HCT116 (cell line): ENCODE measurements around the gene TUBA1C. TPM values are rescaled to one million over a fixed set of nuclear protein-coding genes. Genes with fewer than 3 reads are reported as not detected.

Experiments
- ATAC-seq: fragments of 200-7000 bp; cut with Tn5 transposase; 2 replicates; pipeline ENCODE4 v1.9.1; 2020; ENCODE audit warnings: mild to moderate bottlenecking, moderate library complexity
- BruUV-seq: library from RNA; stranded (reverse); fragments of 400-500 nt; replicated peaks from 2 replicates; lab custom pipeline; 2021; lab: Mats Ljungman, UMichigan
- CTCF ChIA-PET: fragments of 300-600 bp; sonication (Branson Sonifier 250); formaldehyde crosslinking; loops from one replicate; lab custom pipeline; 2021; ENCODE audit warnings: antibody characterized with exemption; lab: Charles Lee
- POLR2A ChIA-PET: fragments of 300-600, 350-600 bp; sonication (Branson Sonifier 250); formaldehyde crosslinking; loops from one replicate; lab custom pipeline; 2021; ENCODE audit warnings: antibody characterized with exemption; lab: Charles Lee
- RAD21 ChIA-PET, 2 experiments: fragments of 300-600 bp; sonication (Branson Sonifier 250); formaldehyde crosslinking; loops; one replicate each; lab custom pipeline; 2023; ENCODE audit warnings: low total read pairs in 2 of 2; ENCODE audit not compliant: uncharacterized antibody in 2 of 2, unreplicated experiment in 2 of 2, low non-redundant PET in 1 of 2; lab: Charles Lee
- DNase-seq: peaks from one replicate; pipeline ENCODE4 v3.0.0-alpha.2; 2010; ENCODE audit warnings: low read depth, low spot score
- H2AFZ ChIP-seq: fragments of 200-600 bp; shearing (Covaris generic), sonication (generic); 2 replicates; pipeline ENCODE4 v1.6.1; 2017; ENCODE audit warnings: low read depth, mixed run types, mixed read lengths, antibody characterized with exemption, low read length; ENCODE audit not compliant: poor library complexity, severe bottlenecking
- H3K27ac ChIP-seq: 2 replicates; pipeline ENCODE4 v1.5.1; 2012; ENCODE audit warnings: low read depth, low read length
- H3K27me3 ChIP-seq: fragments of 200-600 bp; sonication (generic); 2 replicates; pipeline ENCODE4 v1.6.1; 2016; ENCODE audit warnings: mixed run types, low read length, mixed read lengths; ENCODE audit not compliant: insufficient read depth
- H3K36me3 ChIP-seq, 2 experiments: fragments of 200-500 bp in 1 of 2; fragments of 200-600 bp in 1 of 2; sonication (Bioruptor generic) in 1 of 2; sonication (generic) in 1 of 2; 2 replicates each; pipeline versions ENCODE4 v1.5.1 to v1.6.1; 2014 to 2016; ENCODE audit warnings: low read length in 2 of 2, inconsistent platforms in 1 of 2, mixed read lengths in 1 of 2, mixed run types in 1 of 2; ENCODE audit not compliant: insufficient read depth in 2 of 2, control insufficient read depth in 1 of 2
- H3K4me1 ChIP-seq, 2 experiments: fragments of 200-600 bp in 1 of 2; sonication (generic) in 1 of 2; 2 replicates each; pipeline versions ENCODE4 v1.5.1 to v1.6.1; 2012 to 2017; ENCODE audit warnings: low read length in 2 of 2, inconsistent platforms in 1 of 2, mild to moderate bottlenecking in 1 of 2, mixed read lengths in 1 of 2, mixed run types in 1 of 2, moderate library complexity in 1 of 2; ENCODE audit not compliant: insufficient read depth in 2 of 2, control insufficient read depth in 1 of 2
- H3K4me2 ChIP-seq: fragments of 200-600 bp; sonication (generic); 2 replicates; pipeline ENCODE4 v1.6.1; 2017; ENCODE audit warnings: mixed run types, low read length, mixed read lengths
- H3K4me3 ChIP-seq, 2 experiments: fragments of 200-600 bp in 1 of 2; sonication (generic) in 1 of 2; replicated peaks in 1 of 2; 2 replicates each; pipeline ENCODE4 v1.5.1; 2011 to 2016; ENCODE audit warnings: low read length in 2 of 2, control low read depth in 1 of 2, low read depth in 1 of 2, mild to moderate bottlenecking in 1 of 2, mixed read lengths in 1 of 2, mixed run types in 1 of 2
- H3K79me2 ChIP-seq: fragments of 200-600 bp; sonication (generic); 2 replicates; pipeline ENCODE4 v1.6.1; 2017; ENCODE audit warnings: mild to moderate bottlenecking, mixed run types, low read length, moderate library complexity, mixed read lengths; ENCODE audit not compliant: insufficient read depth
- H3K9ac ChIP-seq: fragments of 200-600 bp; sonication (generic); 2 replicates; pipeline ENCODE4 v1.6.1; 2016; ENCODE audit warnings: low read length, mixed read lengths
- H3K9me2 ChIP-seq: fragments of 200-600 bp; sonication (generic), shearing (Covaris generic); 2 replicates; pipeline ENCODE4 v1.6.1; 2017; ENCODE audit warnings: mixed run types, mild to moderate bottlenecking, moderate library complexity; ENCODE audit not compliant: insufficient read depth
- H3K9me3 ChIP-seq, 2 experiments: fragments of 200-500 bp in 1 of 2; fragments of 200-600 bp in 1 of 2; sonication (Bioruptor generic) in 1 of 2; sonication (generic) in 1 of 2; 2 replicates each; pipeline ENCODE4 v1.6.1; 2014 to 2017; ENCODE audit warnings: low read length in 2 of 2, mixed read lengths in 2 of 2, inconsistent platforms in 1 of 2, low read depth in 1 of 2, mild to moderate bottlenecking in 1 of 2, mixed run types in 1 of 2, moderate library complexity in 1 of 2; ENCODE audit not compliant: control insufficient read depth in 1 of 2, insufficient read depth in 1 of 2
- H4K20me1 ChIP-seq: fragments of 200-600 bp; sonication (generic), shearing (Covaris generic); 2 replicates; pipeline ENCODE4 v1.6.1; 2017; ENCODE audit warnings: mixed run types, mild to moderate bottlenecking, moderate library complexity; ENCODE audit not compliant: insufficient read depth
- CEBPB ChIP-seq: IDR thresholded peaks from 2 replicates; pipeline ENCODE4 v1.6.1; 2012; ENCODE audit warnings: low read depth
- CTCF ChIP-seq, 3 experiments: fragments of 200-600 bp in 1 of 3; sonication (generic) in 1 of 3; IDR thresholded peaks in 2 of 3; conservative IDR thresholded peaks in 1 of 3; 2 replicates each; pipeline ENCODE4 v1.5.1; 2012 to 2017; ENCODE audit warnings: low read depth in 2 of 3, low read length in 2 of 3, antibody characterized with exemption in 1 of 3, borderline replicate concordance in 1 of 3, control low read depth in 1 of 3, mild to moderate bottlenecking in 1 of 3, mixed read lengths in 1 of 3, mixed run types in 1 of 3, moderate library complexity in 1 of 3; ENCODE audit not compliant: insufficient read depth in 1 of 3
- JUND ChIP-seq: IDR thresholded peaks from 2 replicates; pipeline ENCODE4 v1.6.1; 2012
- POLR2AphosphoS5 ChIP-seq: IDR thresholded peaks from 2 replicates; pipeline ENCODE4 v1.6.1; 2011; ENCODE audit warnings: mild to moderate bottlenecking, low read depth, low read length, moderate library complexity
- SIN3A ChIP-seq: IDR thresholded peaks from 2 replicates; pipeline ENCODE4 v1.6.1; 2012; ENCODE audit warnings: low read depth
- SRF ChIP-seq: IDR thresholded peaks from 2 replicates; pipeline ENCODE4 v1.6.1; 2012; ENCODE audit warnings: low read depth
- ZNF274 ChIP-seq: fragments of 200-500 bp; sonication (Bioruptor generic); IDR thresholded peaks from 2 replicates; pipeline ENCODE4 v1.6.1; 2014; ENCODE audit warnings: mild to moderate bottlenecking, low read depth, low read length, inconsistent platforms
- intact Hi-C: fragments of 100-400 bp; cut with micrococcal nuclease; formaldehyde crosslinking; loops from 2 replicates; pipeline ENCODE4 v1.10.0; 2022
- total RNA-seq: library from RNA; stranded (reverse); gene quantifications from one replicate; pipeline ENCODE4 v1.2.1, GENCODE V29; 2021; ENCODE audit not compliant: unreplicated experiment
- TF ChIP-seq, protein P1 (sequence below): IDR thresholded peaks from 2 replicates; pipeline ENCODE4 v1.6.1; 2011; ENCODE audit warnings: mild to moderate bottlenecking, low read length, moderate library complexity; ENCODE audit not compliant: insufficient replicate concordance; ENCODE audit errors: extremely low read depth

The TUBA1C gene
- total RNA-seq, 1 experiment from 2014 or later: 571 TPM

DNA sequence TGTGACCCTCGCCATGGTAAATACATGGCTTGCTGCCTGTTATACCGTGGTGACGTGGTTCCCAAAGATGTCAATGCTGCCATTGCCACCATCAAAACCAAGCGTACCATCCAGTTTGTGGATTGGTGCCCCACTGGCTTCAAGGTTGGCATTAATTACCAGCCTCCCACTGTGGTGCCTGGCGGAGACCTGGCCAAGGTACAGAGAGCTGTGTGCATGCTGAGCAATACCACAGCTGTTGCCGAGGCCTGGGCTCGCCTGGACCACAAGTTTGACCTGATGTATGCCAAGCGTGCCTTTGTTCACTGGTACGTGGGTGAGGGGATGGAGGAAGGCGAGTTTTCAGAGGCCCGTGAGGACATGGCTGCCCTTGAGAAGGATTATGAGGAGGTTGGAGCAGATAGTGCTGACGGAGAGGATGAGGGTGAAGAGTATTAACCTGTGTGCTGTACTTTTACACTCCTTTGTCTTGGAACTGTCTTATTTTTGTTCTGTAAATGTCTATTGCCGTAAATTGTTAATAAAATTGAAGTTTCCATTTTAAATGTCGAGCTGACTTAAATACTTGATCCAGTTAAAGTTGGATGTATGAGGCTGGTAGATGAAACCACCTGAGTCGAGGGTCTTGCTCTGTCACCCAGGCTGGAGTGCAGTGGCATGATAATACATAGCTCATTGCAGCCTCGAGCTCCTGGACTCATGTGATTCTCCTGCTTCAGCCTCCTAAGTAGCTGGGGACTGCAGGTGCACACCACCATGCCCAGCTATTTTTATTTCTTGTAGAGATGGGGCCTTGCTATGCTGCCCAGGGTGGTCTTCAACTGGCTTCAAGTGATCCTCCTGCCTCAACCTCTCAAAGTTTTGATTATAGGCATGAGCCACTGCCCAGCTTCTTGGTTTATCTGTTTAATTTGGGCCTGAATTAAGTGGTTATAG is 8.2 kb downstream of the TUBA1C start:
- ATAC-seq: peak; percentile 20; the same call in 1 of the 2 replicates
- peaks cover 0 to 9% of the 10 kb centered on the region in 2 experiments; a peak in 2 of 4 replicates for H3K4me1 ChIP-seq
- no peaks in the 10 kb centered on the region for H3K9me2 ChIP-seq
- no peaks in the 10 kb centered on the region for H3K27me3 ChIP-seq
- ChIA-PET POLR2A (interaction anchor here (1.0 kb wide), 1 partner anchor 8 kb away, joined by 3 read pairs; the partner anchor contains the start of gene TUBA1C), CTCF (no interaction called here), RAD21 (no interaction called here)
- no peak overlapping the region for H3K4me3 ChIP-seq
- peaks cover 23 to 46% of the 10 kb centered on the region in 2 experiments for H3K36me3 ChIP-seq
- BruUV-seq: TSS peak; percentile 9
- TF ChIP-seq CEBPB (no peak), JUND (no peak; the same call in 1 of the 2 replicates), POLR2AphosphoS5 (peak; percentile 42; the same call in 1 of the 2 replicates), SRF (no peak), CTCF (IDR thresholded peaks at IDR 0.05 in 2 of 3, conservative IDR thresholded peaks at IDR 0.05 in 1 of 3; ENCODE audit: borderline replicate concordance in 1 of 3, insufficient read depth in 1 of 3, low read depth in 2 of 3, low read length in 2 of 3) (no peak), ZNF274 (no peak), SIN3A (peak; percentile 12; the same call in 1 of the 2 replicates)
- TF ChIP-seq, protein P1, sequence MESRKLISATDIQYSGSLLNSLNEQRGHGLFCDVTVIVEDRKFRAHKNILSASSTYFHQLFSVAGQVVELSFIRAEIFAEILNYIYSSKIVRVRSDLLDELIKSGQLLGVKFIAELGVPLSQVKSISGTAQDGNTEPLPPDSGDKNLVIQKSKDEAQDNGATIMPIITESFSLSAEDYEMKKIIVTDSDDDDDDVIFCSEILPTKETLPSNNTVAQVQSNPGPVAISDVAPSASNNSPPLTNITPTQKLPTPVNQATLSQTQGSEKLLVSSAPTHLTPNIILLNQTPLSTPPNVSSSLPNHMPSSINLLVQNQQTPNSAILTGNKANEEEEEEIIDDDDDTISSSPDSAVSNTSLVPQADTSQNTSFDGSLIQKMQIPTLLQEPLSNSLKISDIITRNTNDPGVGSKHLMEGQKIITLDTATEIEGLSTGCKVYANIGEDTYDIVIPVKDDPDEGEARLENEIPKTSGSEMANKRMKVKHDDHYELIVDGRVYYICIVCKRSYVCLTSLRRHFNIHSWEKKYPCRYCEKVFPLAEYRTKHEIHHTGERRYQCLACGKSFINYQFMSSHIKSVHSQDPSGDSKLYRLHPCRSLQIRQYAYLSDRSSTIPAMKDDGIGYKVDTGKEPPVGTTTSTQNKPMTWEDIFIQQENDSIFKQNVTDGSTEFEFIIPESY: no peak
- no peak for DNase-seq
- no peaks in the 10 kb centered on the region for H3K9me3 ChIP-seq
- intact Hi-C loops: no loop called here
- H3K27ac ChIP-seq: no peak overlapping the region
- H3K9ac ChIP-seq: no peak overlapping the region
- peaks cover 40% of the 10 kb centered on the region; the same call in 1 of the 2 replicates for H4K20me1 ChIP-seq
- H3K4me2 ChIP-seq: no peak overlapping the region
- H2AFZ ChIP-seq: no peak overlapping the region
- peaks cover 39% of the 10 kb centered on the region for H3K79me2 ChIP-seq
